SW480 (cell line): ENCODE measurements around the gene ZFAND3.
"Not testable (repeated sequence)": the region's sequence is repeated elsewhere in the genome, so short reads cannot be mapped to it uniquely, and the experiment has no call there.

Experiments
- DNase-seq: peaks from one replicate; pipeline ENCODE4 v3.0.0-alpha.2; 2016; ENCODE audit warnings: low spot score

The ZFAND3 gene

GRCh38 chr6:37936906-37937305 is 117.4 kb downstream of the ZFAND3 start:
- no peak for DNase-seq

- no peak for DNase-seq
Observed at GRCh38 chr6:37938909-37939308, 119.4 kb downstream of the ZFAND3 start.

GRCh38 chr6:37940074-37940847 is 120.7 kb downstream of the ZFAND3 start:
- DNase-seq = no peak

- no peak for DNase-seq
Observed at GRCh38 chr6:37941871-37942270, 122.3 kb downstream of the ZFAND3 start.

- no peak for DNase-seq
Observed at GRCh38 chr6:37942606-37943376, 123.3 kb downstream of the ZFAND3 start.

GRCh38 chr6:37943436-37944058 is 124.0 kb downstream of the ZFAND3 start:
- DNase-seq = no peak

- no peak for DNase-seq
Observed at GRCh38 chr6:37946057-37946456, 126.5 kb downstream of the ZFAND3 start.

GRCh38 chr6:37947468-37947867 is 127.9 kb downstream of the ZFAND3 start:
- DNase-seq = no peak

GRCh38 chr6:37948584-37948983 is 129.1 kb downstream of the ZFAND3 start:
- DNase-seq = not testable (repeated sequence)

- DNase-seq = no peak
Observed at GRCh38 chr6:37952027-37952426, 132.5 kb downstream of the ZFAND3 start.

GRCh38 chr6:37954791-37955190 is 135.3 kb downstream of the ZFAND3 start:
- no peak for DNase-seq

- no peak for DNase-seq
Observed at GRCh38 chr6:37956711-37957275, 137.3 kb downstream of the ZFAND3 start.

GRCh38 chr6:37959061-37959460 is 139.5 kb downstream of the ZFAND3 start:
- no peak for DNase-seq

- no peak for DNase-seq
Observed at GRCh38 chr6:37960139-37960935, 140.8 kb downstream of the ZFAND3 start.

GRCh38 chr6:37962481-37963080 is 143.1 kb downstream of the ZFAND3 start:
- not testable (repeated sequence) for DNase-seq

GRCh38 chr6:37965964-37966676 is 146.6 kb downstream of the ZFAND3 start:
- DNase-seq = no peak

GRCh38 chr6:37966801-37967200 is 147.3 kb downstream of the ZFAND3 start:
- no peak for DNase-seq

- no peak for DNase-seq
Observed at GRCh38 chr6:37967651-37968050, 148.1 kb downstream of the ZFAND3 start.

GRCh38 chr6:37971266-37971665 is 151.7 kb downstream of the ZFAND3 start:
- no peak for DNase-seq

GRCh38 chr6:37971711-37972390 is 152.3 kb downstream of the ZFAND3 start:
- DNase-seq = no peak
